ENCODE results near the gene OR6S1.

- TF ChIP-seq, protein P1, sequence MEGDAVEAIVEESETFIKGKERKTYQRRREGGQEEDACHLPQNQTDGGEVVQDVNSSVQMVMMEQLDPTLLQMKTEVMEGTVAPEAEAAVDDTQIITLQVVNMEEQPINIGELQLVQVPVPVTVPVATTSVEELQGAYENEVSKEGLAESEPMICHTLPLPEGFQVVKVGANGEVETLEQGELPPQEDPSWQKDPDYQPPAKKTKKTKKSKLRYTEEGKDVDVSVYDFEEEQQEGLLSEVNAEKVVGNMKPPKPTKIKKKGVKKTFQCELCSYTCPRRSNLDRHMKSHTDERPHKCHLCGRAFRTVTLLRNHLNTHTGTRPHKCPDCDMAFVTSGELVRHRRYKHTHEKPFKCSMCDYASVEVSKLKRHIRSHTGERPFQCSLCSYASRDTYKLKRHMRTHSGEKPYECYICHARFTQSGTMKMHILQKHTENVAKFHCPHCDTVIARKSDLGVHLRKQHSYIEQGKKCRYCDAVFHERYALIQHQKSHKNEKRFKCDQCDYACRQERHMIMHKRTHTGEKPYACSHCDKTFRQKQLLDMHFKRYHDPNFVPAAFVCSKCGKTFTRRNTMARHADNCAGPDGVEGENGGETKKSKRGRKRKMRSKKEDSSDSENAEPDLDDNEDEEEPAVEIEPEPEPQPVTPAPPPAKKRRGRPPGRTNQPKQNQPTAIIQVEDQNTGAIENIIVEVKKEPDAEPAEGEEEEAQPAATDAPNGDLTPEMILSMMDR (IDR thresholded peaks at IDR 0.05): no peak
- no peak for TF ChIP-seq POLR2A (IDR thresholded peaks at IDR 0.05)
Observed at GRCh38 chr14:20655851-20656250, 14.4 kb upstream of the OR6S1 start.
